Measurements from ENCODE around the gene ISM1. TPM values are rescaled to one million over a fixed set of nuclear protein-coding genes. Genes with fewer than 3 reads are reported as not detected.
A peak's percentile ranks its signal among the peaks of the same experiment; 100 is the strongest.
"Not testable (repeated sequence)": the region's sequence is repeated elsewhere in the genome, so short reads cannot be mapped to it uniquely, and the experiment has no call there.

Gene ISM1
- total and polyA plus RNA-seq, 8 donors: 0.71 to 18.2 (median 11.2) TPM

- H3K4me3 ChIP-seq: no peak overlapping the region
- H3K4me1 ChIP-seq: no peaks in the 10 kb centered on the region
- H3K36me3 ChIP-seq: no peaks in the 10 kb centered on the region
- TF ChIP-seq, protein P1, sequence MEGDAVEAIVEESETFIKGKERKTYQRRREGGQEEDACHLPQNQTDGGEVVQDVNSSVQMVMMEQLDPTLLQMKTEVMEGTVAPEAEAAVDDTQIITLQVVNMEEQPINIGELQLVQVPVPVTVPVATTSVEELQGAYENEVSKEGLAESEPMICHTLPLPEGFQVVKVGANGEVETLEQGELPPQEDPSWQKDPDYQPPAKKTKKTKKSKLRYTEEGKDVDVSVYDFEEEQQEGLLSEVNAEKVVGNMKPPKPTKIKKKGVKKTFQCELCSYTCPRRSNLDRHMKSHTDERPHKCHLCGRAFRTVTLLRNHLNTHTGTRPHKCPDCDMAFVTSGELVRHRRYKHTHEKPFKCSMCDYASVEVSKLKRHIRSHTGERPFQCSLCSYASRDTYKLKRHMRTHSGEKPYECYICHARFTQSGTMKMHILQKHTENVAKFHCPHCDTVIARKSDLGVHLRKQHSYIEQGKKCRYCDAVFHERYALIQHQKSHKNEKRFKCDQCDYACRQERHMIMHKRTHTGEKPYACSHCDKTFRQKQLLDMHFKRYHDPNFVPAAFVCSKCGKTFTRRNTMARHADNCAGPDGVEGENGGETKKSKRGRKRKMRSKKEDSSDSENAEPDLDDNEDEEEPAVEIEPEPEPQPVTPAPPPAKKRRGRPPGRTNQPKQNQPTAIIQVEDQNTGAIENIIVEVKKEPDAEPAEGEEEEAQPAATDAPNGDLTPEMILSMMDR (IDR thresholded peaks at IDR 0.05): no peak
- no peaks in the 10 kb centered on the region for H3K9me3 ChIP-seq
- no peaks in the 10 kb centered on the region for H3K27me3 ChIP-seq
- intact Hi-C loops (cut with DNase I): no loop called here
- no peak for ATAC-seq
- H3K27ac ChIP-seq: no peak overlapping the region
- no peak for DNase-seq
These were observed 13.9 kb downstream of the ISM1 start for GRCh38 chr20:13234961-13235360.

GRCh38 chr20:13236360-13236759 lies 15.3 kb downstream of the ISM1 start:
- H3K4me1 ChIP-seq; H3K9me3 ChIP-seq; intact Hi-C loops (cut with DNase I); H3K27me3 ChIP-seq; H3K27ac ChIP-seq; ATAC-seq; H3K4me3 ChIP-seq; DNase-seq; H3K36me3 ChIP-seq: not testable (repeated sequence)

DNA sequence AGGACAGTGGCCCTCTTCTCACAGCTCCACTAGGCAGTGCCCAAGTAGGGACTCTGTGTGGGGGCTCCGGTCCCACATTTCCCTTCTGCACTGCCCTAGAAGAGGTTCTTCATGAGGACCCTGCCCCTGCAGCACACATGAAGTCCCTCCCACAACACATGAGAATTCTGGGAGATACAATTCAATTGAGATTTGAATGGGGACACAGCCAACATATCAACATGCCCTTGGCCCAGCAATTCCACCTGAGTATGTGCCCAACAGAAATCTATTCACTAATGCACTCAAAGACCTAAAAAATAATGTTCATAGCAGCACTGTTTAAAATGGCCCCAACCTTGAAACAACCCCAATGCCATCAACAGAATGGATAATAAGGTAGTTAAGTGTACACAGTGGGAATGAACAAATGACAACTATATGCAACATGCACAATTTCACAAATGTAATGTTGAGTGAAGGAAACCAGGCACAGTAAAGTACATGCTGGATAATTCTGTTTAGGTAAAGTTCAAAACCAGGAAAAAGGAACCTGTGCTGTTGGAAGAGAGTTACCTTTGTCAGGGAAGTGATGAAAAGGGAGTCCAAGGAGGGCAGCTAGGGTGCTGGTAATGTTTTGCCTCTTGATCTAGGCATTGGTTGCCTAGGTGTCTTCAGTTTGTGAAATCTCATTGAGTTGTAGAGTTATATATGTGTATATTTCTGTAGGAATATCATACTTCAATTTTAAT lies 16.1 kb downstream of the ISM1 start:
- no peak for DNase-seq
- no peaks in the 10 kb centered on the region for H3K4me1 ChIP-seq
- no peak overlapping the region for H3K27ac ChIP-seq
- H3K4me3 ChIP-seq: no peak overlapping the region
- intact Hi-C loops (cut with DNase I): no loop called here
- no peaks in the 10 kb centered on the region for H3K9me3 ChIP-seq
- ATAC-seq: no peak
- TF ChIP-seq, protein P1 (IDR thresholded peaks at IDR 0.05): no peak
- no peaks in the 10 kb centered on the region for H3K36me3 ChIP-seq
- H3K27me3 ChIP-seq: no peaks in the 10 kb centered on the region

DNA sequence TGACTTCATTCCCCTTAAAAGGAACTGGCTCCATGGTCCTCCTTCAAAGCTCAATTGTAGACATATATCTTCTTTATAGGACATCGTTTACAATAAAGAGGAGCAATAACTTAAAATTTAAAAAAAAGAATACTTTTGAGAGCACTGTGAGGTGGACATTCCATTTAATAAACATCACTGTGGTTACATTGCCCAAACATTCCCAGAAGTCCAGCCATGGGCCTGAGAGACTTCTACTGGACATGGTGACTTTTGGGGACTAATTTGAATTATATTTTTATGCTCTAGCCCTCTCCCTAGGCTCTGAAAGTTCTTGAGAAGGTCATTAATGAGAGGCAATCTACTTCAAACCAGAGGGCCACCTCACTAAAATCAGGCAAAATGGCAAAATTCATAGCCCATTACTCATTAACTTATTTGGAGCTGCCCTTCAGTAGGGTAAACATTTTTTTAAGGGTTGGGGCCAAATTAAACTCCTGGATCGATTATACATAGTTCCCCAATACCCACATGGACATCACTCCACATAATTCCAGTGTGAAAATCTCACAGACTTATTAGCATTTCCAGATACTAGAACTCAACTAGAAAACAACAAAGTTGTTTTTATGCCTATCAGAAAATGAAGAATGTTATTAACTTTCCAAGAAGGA lies 17.1 kb downstream of the ISM1 start:
- intact Hi-C loops (cut with DNase I): no loop called here

GRCh38 chr20:13243826-13244376 lies 22.8 kb downstream of the ISM1 start:
- DNase-seq (no peak), ATAC-seq (peak; percentile 56)
- Histone ChIP-seq H3K27me3 (no peaks in the 10 kb centered on the region), H3K27ac (no peak overlapping the region), H3K4me1 (no peaks in the 10 kb centered on the region), H3K4me3 (no peak overlapping the region), H3K9me3 (no peaks in the 10 kb centered on the region), H3K36me3 (no peaks in the 10 kb centered on the region)
- intact Hi-C loops (cut with DNase I): no loop called here
- TF ChIP-seq, protein P1 (IDR thresholded peaks at IDR 0.05): no peak

More for the DNA sequence above, 17.1 kb downstream of the ISM1 start:
- Histone ChIP-seq H3K4me1 (no peaks in the 10 kb centered on the region), H3K36me3 (no peaks in the 10 kb centered on the region), H3K9me3 (no peaks in the 10 kb centered on the region), H3K27me3 (no peaks in the 10 kb centered on the region), H3K4me3 (no peak overlapping the region), H3K27ac (no peak overlapping the region)
- TF ChIP-seq, protein P1 (IDR thresholded peaks at IDR 0.05): no peak
- ATAC-seq (no peak), DNase-seq (no peak)
